GM18498 (cell line): Measurements from ENCODE around the gene RGS1.

Source experiments
- ATAC-seq: cut with Tn5 transposase; IDR thresholded peaks from one replicate; pipeline ENCODE4 v1.9.1; 2021; ENCODE audit warnings: mild to moderate bottlenecking, moderate library complexity; ENCODE audit not compliant: unreplicated experiment

Gene RGS1

GRCh38 chr1:192609110-192610079, 33.8 kb downstream of the RGS1 start:
- peak; percentile 99 for ATAC-seq

- ATAC-seq = no peak
Observed at GRCh38 chr1:192610112-192610889, 34.7 kb downstream of the RGS1 start.

GRCh38 chr1:192615055-192615454, 39.5 kb downstream of the RGS1 start:
- ATAC-seq = peak; percentile 78

GRCh38 chr1:192620071-192620635, 44.6 kb downstream of the RGS1 start:
- ATAC-seq = no peak

GRCh38 chr1:192626366-192627179, 51.0 kb downstream of the RGS1 start:
- ATAC-seq = peak; percentile 90

GRCh38 chr1:192627901-192628300, 52.3 kb downstream of the RGS1 start:
- ATAC-seq = no peak

- ATAC-seq = no peak
Observed at GRCh38 chr1:192628396-192629057, 53.0 kb downstream of the RGS1 start.

GRCh38 chr1:192629612-192630011, 54.0 kb downstream of the RGS1 start:
- no peak for ATAC-seq
